HG03432 (cell line): ENCODE results near the gene TXNDC2.
"Not testable (repeated sequence)": the region's sequence is repeated elsewhere in the genome, so short reads cannot be mapped to it uniquely, and the experiment has no call there.

Source experiments
- ATAC-seq: cut with Tn5 transposase; IDR thresholded peaks from one replicate; pipeline ENCODE4 v1.9.1; 2021; ENCODE audit warnings: mild to moderate bottlenecking, moderate library complexity; ENCODE audit not compliant: unreplicated experiment

Gene TXNDC2

DNA sequence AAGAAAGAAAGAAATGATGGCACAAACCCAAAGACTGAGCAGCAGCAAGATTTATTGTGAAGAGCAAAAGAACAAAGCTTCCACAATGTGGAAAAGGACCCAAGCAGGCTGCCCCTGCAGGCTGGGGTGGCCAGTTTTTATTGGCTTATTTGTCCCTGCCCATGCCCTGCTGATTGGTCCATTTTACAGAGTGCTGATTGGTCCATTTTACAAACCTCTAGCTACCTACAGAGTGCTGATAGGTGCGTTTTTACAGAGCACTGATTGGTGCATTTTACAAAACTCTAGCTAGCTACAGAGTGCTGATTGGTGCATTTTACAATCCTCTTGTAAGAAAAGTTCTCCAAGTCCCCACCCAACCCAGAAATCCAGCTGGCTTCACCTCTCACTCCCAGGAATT, 26.5 kb downstream of the TXNDC2 start:
- not testable (repeated sequence) for ATAC-seq

DNA sequence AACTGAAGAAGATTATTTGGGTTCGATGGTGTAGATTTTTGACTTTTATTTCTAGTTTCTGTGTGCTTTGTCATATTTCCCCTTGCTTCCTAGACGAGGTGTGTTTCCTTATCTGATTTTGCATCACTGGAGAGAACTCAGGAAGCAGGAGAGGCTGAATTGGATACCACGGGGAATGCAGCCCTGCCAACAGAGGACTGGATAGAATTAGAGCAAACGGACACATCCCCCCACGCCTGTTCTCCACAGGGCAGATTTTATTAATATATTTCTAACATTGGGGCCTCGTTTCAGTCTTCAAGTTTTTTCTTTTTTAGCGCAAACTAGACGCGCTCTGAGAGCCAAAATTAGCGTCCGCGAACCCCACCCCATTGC, 27.4 kb downstream of the TXNDC2 start:
- no peak for ATAC-seq

DNA sequence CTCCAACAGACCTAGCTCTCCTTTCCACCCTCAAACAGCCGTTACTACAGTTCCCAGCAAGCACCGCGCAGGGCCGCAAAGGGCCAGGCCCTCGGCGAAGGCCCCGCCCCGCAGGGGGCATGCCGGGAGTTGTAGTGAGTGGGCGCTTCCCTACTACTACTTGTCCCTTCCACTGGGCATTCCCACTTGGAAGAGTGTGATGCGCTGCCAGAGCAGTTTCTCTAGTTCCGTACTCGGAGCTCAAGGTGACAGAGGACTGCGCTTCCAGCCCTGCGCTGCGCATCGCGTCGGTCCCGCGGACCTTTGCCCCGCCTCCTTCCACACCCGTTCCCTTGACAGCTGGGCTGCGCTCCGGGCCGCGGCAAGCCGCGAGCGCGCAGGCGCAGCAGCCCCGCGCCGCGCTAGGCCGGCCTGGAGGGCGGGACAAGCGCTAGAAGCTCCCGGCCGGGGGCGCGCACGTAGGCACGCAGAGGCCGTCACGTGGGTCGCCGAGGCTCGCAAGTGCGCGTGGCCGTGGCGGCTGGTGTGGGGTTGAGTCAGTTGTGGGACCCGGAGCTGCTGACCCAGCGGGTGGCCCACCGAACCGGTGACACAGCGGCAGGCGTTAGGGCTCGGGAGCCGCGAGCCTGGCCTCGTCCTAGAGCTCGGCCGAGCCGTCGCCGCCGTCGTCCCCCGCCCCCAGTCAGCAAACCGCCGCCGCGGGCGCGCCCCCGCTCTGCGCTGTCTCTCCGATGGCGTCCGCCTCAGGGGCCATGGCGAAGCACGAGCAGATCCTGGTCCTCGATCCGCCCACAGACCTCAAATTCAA, 28.0 kb downstream of the TXNDC2 start, which contains the start of gene VAPA:
Gene VAPA, plus strand, starts transcription at position 491 of the 808 bp plus-strand sequence. Its CDS starts 241 bp downstream, at position 732.
- ATAC-seq = peak; percentile 86

DNA sequence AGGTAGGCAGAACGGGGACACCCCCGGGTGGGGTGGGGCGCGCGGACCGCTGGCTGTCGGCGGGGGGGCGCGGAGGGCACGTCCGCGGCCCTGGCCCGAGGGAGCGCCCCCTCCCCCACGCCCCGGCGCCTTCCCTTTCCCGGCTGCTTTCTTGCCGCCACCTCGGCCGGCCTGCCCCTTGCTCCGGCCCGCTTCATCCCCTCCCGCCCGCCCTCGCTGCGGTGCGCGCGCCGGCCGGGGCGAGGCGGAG, 28.5 kb downstream of the TXNDC2 start:
- ATAC-seq = peak; percentile 17

DNA sequence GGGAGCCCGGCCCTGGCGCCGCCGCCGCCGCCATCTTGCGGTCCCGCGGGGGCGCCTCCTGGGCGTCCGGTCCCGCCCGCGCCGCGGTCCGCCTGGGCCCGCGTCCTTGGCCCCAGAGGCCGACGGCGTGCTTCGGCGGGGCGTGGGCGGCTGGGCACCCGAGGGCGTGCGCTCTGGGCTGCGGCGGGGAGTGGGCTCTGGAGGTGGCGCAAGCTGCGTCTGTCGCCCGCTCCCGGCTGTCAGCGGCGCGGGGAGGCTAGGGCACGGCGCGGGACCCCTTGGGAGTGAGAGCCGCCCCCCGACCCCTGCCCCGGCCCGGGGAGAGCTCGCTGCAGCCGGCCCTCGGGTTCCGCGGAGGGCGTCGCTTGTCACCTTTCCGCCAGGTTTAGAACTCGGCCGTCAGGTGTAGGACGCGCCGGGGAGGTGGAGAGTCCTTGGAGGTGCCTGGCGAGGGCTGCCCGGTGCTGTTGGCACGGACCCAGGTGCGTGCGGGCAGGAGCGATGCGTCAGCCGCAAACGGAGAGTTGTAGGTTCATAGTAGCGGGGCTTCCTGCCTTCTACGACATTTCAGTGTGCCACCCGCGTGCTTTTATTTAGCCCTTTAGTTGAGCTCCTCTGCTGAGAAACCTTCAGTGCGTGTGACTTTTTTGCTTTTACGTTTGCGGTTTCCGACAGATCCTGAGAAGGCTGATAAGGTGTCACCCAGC, 29.0 kb downstream of the TXNDC2 start:
- ATAC-seq = peak; percentile 34

DNA sequence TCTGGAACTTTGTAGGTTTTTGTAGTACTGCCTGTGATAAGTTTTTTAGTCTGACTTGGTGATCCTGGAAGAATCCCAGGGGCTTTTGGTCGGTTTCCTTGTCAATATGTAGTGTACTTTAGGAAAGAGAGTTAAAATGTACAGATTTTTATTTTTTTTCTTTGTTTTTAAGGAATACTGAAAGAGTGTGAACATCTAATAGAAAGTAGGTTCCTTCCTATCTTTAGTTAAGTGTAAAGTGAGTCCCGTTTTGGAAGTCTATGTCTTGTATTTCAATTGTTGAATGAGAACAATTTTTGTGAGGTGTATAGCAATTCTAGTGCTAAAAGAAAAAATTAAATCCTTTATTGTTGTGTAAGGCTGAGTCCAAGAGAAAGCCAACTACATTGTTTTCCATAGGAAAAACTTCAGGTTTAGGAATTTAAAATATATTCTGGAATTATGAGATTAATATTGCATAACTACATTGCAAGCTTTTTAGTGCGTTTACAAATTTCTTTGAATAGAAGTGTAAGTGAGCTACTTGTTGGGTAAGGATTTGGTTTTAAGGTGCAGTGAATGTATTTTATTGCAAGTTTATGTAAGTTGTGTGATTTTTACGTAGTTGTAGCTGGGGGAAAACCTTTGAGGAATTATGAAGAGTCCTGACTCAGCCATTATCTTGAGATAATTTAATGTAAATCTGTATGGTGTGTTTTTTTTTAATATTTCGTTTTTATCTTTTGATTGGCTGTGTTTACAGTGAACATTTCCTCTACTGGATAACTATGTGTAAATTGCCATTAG, 29.7 kb downstream of the TXNDC2 start:
- no peak for ATAC-seq

DNA sequence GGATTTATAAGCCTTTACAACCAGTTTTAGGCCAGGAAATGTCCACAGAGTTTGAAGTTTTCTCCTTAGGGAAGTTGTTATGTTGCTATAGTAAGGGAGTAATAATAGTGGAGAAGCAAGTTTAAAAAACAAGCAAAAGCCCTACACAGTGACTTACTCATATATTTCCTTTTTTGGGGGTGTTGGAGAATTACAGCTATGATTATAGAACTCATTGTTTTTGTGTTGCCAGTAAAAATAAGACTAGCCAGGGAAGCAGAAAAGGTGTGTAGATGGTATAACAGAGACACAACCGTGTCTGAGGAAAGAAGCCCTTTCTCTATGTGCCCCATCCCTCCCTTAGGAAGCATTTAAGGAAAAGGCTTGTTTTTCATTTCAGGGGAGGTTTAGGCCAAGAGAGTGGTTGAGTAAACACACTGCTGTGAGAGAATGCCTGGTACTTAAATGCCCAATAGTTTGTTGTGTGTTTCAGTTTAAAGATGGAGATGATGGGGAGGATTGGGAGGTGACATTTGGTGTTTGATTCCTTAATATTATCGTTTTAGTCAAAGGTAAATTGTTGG, 30.4 kb downstream of the TXNDC2 start:
- ATAC-seq = no peak

DNA sequence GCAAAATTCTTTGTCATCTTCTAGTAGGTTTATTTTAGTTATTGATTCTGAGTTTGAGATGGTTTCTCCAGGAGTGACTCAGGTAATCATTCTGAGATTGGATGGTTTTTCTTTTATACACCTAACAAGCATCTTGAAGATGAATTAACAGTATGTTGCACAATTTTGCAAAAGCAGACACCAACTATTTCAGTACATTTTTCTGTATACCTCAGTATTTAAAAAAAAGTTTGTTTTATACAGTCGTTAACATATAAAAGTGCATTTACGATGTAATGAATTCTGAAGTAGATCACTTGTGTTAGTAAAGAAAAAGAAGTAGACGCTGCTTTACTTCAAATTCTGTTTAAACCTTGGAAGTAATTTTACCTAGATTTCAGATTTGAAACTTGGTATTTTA, 31.0 kb downstream of the TXNDC2 start:
- ATAC-seq = no peak

DNA sequence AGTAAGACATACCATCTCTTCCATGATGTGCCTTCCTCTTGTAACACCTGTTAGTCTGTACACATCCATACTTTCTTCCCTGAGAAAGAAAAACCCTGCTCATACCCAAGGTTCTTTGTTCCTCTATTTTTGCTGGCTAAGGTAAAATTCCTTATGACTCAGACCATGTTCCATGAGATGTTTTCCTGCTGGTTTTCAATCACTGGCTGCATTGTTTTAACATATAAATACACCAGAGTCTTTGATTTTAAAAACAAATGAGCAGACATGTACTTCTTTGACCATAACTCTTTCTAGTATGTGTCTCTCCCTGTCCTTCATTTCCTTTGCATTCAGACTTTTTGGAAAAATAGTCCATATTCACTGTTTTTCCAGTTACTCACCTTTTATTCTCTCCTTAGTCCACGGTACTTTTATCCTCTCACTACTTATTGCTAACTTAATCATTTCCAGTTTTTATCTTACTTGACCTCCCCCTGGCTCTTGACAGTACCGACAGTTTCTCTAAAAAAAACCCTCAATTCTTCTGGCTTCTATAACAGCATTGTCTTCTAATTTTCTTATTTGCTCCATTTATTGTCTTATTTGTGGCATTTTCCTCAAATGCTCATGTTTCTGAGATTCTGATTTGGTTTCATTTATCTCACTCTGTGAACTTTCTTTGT, 32.4 kb downstream of the TXNDC2 start:
- ATAC-seq = no peak

DNA sequence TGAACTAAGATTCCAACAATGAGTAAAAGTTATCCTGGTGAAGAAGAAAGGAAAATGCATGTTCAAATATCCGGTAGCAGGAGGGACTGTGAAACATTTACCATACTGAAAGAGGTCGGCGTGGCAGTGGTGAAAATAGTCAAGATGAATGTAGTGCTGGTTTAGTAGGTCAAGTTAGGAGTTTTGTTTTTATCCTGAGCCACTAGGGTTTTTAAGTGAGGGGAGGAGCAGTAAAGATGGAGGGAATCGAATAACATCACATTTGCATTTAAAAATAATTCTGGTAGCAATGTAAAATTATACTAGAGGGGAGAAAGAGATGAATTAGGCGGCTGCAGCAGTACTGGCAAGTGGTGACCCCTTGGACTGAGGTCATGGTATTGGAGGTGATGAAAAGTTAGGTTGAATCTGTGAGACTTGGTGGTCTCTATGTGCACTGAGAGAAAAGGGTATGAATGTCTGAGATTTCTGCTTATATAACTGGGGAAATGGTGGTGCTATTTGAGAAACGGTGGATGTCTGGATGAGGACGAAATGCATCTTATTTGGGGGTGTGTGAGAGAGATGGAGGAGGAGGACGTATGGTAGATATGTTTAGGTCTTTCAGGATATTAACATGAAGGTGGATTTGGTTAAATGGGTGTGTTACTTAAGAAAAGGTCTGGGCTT, 33.9 kb downstream of the TXNDC2 start:
- ATAC-seq = no peak

DNA sequence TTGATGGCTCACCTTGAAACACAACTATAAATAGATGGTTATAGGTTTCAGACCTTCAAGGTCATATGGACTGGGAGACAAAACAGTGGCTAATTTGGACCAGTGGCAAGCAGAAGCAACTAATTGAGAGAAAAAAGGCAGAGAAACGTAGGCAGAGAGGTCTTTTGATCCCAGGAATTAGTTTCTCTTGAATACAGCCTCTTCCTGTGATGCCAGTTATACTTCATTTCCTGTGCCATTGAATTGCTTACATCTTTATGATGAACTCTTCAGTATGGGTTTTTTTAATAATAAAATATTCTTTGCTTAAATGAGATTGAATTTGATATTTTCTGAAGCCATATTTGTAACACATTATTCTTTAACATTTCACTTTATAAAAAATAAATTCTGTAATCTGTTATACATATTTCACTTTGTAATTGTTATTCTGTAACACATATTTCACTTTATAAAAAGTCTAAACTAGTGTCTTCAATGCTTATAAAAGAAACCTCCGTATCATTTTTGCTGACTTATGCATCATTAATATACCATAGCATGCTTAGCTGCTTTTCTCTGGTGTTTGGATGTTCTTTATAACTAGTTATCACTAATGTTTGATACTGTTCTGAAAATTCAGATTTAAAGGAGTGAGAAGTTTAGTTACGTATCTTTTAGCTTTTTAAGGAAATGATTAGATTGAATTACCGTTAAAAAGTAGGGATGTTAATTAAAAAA, 37.0 kb downstream of the TXNDC2 start:
- no peak for ATAC-seq

DNA sequence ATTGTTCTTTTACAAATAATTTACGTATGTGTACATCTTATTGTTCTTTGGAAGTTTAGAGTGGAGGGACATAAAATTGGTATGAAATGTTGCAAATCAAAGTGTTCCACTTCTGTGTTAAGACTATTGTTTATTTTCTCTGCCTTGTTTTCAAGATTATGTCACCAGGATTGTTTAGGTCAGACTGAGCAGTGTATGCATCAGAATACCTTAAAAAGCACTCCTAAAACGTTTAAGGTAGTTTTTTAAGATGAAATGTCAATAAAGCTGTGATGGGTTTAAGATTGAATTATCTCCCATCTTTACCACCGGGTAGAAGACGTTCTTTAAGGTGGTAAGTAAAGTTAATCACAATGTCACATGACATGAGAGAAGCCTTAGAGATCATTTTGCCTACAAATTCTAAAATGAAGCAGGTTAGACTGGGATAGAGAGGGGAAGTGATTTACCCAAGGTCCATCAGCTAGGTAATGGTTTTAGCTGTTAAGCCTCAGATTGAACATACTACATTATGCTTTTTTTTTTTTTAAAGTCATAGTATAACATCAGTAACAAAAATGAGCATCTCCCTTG, 38.7 kb downstream of the TXNDC2 start:
- no peak for ATAC-seq

DNA sequence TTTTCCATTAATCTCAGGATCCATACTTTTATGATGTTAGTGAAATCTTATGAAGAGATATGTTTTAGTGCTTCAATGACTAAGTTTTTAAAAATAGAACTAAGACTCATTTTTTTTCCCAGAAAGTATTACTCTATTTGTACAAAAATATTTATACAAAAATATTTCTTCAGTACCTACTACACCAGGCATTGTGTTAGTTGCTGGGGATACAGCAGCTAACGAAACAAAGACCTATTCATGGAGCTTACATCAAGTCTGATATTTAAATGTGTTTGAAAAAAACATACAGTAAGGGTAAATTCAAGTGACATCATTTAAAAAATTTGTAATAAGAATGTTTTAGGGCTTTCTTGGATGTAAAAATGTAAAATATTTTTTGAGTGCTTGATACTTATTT, 39.6 kb downstream of the TXNDC2 start:
- no peak for ATAC-seq

DNA sequence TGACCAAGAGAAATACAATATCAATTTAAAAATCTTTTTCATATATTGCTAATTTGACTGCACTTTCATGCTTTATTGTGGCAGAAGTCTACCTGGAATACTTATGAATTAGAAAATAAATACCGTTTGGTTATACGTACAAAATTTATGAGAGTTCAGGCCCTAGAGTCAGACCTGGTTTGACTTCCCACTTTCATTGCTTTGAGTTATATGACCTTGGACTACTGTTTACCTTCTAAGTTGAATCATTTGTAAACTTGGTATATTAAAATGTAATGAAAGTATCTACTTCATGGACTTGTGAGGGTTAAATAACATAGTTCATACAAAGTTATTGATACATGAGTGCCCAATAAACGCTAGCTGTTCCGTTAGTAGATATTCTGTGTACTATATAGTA, 40.0 kb downstream of the TXNDC2 start:
- ATAC-seq = no peak

DNA sequence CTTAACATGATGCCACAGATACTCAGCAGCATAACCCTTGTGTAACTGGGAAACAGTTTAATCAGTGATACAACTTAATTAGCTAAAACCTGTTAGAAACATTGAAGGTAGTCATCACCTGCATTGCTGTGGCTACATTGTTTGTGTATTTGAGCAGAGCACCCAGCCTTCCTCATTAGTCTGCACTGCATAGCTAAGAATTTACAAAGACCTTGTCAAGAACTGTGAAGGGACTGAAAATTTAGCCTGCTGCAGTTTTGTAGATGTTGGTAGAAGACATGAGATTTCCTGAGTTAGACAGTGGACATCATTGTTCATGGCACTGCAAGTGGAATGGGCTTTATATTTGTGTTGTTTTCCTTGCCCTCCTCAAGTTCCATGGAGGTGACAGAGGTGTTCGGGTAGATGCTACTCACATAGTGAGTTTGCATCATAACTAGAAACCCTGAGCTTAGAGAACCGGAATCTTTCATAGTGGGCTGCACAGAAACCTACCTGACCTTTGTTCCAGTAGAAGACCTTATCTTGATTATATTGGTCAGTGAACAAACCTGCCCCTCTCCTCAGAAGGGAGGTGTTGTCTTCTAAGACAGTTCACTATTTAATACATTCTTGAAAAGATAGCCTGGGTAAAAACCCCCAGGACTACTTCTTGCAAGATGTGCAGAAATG, 40.6 kb downstream of the TXNDC2 start:
- no peak for ATAC-seq

DNA sequence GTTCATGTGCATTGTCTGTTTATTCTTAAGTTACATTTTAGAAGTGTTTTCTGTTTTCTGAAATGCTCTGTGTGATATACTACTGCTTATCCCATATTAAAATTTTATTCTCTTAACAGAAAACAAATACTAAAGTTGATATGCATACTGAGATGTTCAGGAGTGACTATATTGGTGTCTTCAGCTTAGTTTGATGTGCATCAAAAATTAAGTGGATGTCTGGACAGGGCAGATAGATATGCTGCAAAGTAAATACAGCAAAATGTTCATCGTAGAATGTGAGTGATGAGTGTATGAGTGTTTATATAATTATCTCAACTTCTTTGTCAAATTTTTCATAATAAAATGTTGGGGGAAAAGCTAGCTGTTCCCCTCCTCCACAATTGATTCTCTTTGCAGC, 41.2 kb downstream of the TXNDC2 start:
- no peak for ATAC-seq

DNA sequence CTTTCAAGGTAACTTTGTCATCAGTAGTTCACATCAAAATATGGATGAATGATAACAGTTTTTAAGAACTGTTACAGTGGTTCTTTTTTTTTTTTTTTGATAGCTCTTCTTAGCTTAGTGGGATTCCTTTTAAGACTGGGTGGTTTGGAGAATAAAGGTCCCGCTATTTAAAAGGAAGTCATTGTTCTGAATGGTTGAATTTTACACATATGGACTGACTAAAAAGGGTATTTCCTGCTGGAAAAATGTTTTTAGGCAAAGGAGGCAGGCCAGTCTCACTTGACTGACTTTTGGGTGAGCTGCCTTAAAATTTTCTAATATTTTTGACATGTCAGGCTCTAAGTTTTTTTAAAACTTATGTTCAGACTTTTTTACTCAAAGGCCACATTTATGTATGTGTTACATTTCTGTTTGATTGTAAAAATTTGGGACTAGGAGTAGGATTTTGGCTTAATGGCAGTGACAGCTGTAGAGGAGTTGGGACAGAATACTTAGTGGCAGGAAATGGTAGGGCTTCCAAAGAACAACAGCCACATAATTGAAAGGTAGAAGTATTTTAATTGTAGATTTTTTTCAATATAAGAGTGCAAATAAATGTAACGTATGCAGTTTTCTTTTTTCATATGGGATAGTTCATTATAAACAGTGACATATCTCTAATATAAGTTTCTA, 41.8 kb downstream of the TXNDC2 start:
- no peak for ATAC-seq

DNA sequence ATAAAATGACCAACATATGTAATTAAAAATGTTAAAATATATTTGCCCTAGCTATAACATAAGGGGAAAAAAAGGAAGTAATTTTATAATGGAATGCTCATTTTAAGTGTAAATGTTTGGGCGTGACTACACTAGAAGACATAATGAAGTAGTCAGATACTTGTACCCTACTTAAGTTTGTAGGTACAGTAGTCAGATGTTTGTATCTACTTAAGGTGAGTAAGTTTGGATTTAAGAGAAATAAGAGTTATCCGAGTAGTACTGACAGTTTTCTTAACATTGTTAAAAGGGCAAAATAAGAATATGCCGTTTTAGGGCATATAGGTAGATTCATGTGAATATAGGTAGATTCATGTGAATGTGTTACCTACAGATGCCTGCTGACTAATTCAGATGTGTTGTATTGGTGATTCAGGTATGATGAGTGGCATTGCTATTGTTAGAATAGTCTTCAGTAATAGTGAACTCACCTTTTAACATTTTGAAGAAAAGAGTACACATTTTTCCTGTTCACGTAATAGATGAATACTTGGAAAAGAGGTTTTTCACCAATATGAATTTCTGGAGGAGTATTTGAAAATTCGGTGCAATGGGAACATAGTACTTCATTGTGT, 43.0 kb downstream of the TXNDC2 start:
- ATAC-seq = no peak
